Brain microvascular endothelial cell (primary cell): ENCODE measurements around the gene CD48.
"Not testable (repeated sequence)": the region's sequence is repeated elsewhere in the genome, so short reads cannot be mapped to it uniquely, and the experiment has no call there.

Source experiments
- DNase-seq: peaks from one replicate; pipeline ENCODE4 v3.0.0-alpha.2; 2020
- H3K27ac ChIP-seq: fragments of 250-450 bp; sonication (Bioruptor Pico); 2 replicates; pipeline ENCODE4 v1.5.1; 2020; ENCODE audit warnings: mild to moderate bottlenecking, moderate library complexity
- H3K27me3 ChIP-seq: fragments of 250-450 bp; sonication (Bioruptor Pico); replicated peaks from 2 replicates; pipeline ENCODE4 v1.5.1; 2020; ENCODE audit warnings: mild to moderate bottlenecking
- H3K36me3 ChIP-seq: fragments of 250-450 bp; sonication (Bioruptor Pico); replicated peaks from 2 replicates; pipeline ENCODE4 v1.5.1; 2020; ENCODE audit warnings: mild to moderate bottlenecking
- H3K4me3 ChIP-seq: 2 replicates; pipeline ENCODE4 v1.5.1; 2011; ENCODE audit warnings: low read depth, mild to moderate bottlenecking, control low read depth, low read length, moderate library complexity
- in situ Hi-C: cut with HindIII; loops from 2 replicates; pipeline ENCODE4 v1.10.0; 2017; ENCODE audit warnings: low sequenced_read_pairs, low pct_ligation_motif_present
- TF ChIP-seq, protein P1 (sequence below): IDR thresholded peaks from 2 replicates; pipeline ENCODE4 v1.5.1; 2011; ENCODE audit warnings: low read depth, mild to moderate bottlenecking, moderate library complexity, low read length, control low read depth, inconsistent platforms; ENCODE audit errors: missing control alignments

CD48 gene

DNA sequence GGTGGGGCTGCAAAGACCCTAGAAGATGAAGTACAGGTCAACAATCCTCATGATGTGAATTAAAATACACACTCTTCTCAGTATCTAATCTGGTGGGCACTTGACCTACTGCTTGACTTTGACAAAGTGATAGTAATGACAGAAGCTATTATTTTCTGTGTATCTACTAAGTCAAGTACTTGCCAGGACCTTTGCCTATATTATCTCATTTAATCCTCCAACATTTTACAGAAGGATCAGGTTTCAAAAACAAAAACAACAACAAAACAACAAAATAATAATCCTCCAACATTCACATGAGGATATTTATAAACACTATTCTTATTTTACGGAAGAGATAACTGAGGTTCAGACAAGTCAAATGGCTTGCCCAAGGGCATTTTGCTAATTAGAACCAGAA is 4.4 kb upstream of the CD48 start:
- TF ChIP-seq, protein P1, sequence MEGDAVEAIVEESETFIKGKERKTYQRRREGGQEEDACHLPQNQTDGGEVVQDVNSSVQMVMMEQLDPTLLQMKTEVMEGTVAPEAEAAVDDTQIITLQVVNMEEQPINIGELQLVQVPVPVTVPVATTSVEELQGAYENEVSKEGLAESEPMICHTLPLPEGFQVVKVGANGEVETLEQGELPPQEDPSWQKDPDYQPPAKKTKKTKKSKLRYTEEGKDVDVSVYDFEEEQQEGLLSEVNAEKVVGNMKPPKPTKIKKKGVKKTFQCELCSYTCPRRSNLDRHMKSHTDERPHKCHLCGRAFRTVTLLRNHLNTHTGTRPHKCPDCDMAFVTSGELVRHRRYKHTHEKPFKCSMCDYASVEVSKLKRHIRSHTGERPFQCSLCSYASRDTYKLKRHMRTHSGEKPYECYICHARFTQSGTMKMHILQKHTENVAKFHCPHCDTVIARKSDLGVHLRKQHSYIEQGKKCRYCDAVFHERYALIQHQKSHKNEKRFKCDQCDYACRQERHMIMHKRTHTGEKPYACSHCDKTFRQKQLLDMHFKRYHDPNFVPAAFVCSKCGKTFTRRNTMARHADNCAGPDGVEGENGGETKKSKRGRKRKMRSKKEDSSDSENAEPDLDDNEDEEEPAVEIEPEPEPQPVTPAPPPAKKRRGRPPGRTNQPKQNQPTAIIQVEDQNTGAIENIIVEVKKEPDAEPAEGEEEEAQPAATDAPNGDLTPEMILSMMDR = no peak
- Histone ChIP-seq H3K4me3 (no peak overlapping the region), H3K27me3 (no peaks in the 10 kb centered on the region), H3K27ac (no peak overlapping the region), H3K36me3 (no peaks in the 10 kb centered on the region)
- in situ Hi-C loops = no loop called here
- no peak for DNase-seq

DNA sequence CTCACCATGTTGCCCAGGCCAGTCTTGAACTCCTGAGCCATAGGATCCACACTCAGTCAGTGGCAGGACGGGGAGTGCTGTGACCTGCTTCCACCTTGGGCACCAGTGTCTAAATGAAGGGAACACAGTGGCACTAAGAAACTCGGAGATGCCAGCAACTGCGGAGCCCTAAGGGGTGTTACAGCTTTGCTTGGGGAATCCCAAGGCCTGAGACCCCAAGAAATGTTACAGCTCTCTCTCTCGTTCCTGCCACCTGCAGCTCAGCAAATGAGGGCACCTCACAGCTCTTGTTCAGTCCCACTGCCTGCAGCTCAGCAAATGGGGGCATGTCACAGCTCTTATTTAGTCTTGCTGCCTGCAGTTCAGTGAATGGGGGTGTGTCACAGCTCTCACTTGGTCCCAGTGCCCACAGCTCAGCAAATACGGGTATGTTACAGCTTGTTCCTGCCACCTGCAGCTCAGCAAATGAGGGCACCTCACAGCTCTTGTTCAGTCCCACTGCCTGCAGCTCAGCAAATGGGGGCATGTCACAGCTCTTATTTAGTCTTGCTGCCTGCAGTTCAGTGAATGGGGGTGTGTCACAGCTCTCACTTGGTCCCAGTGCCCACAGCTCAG is 2.5 kb upstream of the CD48 start:
- H3K27me3 ChIP-seq, DNase-seq, H3K4me3 ChIP-seq, H3K36me3 ChIP-seq, in situ Hi-C loops, H3K27ac ChIP-seq: not testable (repeated sequence)

DNA sequence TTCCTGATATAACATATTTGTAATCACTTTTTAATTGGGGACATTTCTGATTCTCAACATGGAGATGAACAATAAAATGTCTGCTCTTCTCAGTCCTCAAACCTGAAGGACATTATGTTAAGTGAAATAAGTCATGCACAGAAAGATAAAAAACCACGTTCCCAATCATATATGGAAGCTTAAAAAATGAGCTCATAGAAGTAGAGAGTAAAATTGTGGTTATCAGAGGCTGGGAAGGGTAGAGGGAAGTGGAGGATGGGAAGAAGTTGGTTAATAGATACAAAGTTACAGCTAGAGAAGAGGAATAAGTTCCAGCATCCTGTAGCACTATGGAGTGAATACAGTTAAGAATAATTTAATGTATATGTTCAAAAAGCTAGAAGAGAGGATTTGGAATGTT is 1.5 kb upstream of the CD48 start:
- no peak for DNase-seq
- TF ChIP-seq, protein P1 = no peak
- Histone ChIP-seq H3K36me3 (no peaks in the 10 kb centered on the region), H3K27me3 (no peaks in the 10 kb centered on the region), H3K27ac (no peak overlapping the region), H3K4me3 (no peak overlapping the region)
- in situ Hi-C loops = no loop called here

DNA sequence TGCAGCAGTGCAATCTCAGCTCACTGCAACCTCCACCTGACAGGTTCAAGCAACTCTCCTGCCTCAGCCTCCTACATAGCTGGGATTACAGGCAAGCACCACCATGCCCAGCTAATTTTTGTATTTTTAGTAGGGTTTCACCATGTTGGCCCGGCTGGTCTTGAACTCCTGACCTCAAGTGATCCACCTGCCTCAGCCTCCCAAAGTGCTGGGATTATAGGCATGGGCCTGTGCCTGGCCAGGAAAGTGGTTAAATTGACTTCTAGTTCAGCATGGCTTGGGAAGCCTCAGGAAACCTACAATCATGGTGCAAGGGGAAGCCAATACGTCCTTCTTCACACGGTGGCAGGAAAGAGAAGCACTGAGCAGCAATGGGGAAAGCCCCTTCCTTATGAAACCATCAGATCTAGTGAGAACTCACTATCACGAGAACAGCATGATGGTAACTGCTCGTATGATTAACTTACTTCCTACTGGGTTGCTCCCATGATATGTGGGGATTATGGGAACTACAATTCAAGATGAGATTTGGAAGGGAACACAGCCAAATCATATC is 981 bp upstream of the CD48 start:
- H3K27me3 ChIP-seq, in situ Hi-C loops, H3K36me3 ChIP-seq, DNase-seq, H3K4me3 ChIP-seq, H3K27ac ChIP-seq: not testable (repeated sequence)

DNA sequence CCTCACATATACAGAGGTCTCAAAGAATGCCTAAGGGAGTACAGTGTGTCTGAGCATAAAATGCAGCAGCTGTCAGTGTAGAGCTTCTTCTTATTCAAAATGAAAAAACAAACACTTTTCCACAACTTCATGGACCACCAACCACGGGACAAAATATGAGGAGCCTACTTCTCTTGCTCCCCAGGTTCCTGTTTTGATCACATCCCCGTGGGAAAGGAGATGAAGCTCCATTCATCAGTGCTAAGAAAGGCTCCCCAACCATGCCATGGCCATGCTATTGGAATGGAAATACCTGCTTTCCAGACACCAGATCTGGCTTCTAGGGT is 383 bp downstream of the CD48 start:
- Histone ChIP-seq H3K27me3 (no peaks in the 10 kb centered on the region), H3K36me3 (no peaks in the 10 kb centered on the region), H3K27ac (no peak overlapping the region), H3K4me3 (no peak overlapping the region)
- in situ Hi-C loops = no loop called here
- TF ChIP-seq, protein P1 = no peak
- DNase-seq = no peak

DNA sequence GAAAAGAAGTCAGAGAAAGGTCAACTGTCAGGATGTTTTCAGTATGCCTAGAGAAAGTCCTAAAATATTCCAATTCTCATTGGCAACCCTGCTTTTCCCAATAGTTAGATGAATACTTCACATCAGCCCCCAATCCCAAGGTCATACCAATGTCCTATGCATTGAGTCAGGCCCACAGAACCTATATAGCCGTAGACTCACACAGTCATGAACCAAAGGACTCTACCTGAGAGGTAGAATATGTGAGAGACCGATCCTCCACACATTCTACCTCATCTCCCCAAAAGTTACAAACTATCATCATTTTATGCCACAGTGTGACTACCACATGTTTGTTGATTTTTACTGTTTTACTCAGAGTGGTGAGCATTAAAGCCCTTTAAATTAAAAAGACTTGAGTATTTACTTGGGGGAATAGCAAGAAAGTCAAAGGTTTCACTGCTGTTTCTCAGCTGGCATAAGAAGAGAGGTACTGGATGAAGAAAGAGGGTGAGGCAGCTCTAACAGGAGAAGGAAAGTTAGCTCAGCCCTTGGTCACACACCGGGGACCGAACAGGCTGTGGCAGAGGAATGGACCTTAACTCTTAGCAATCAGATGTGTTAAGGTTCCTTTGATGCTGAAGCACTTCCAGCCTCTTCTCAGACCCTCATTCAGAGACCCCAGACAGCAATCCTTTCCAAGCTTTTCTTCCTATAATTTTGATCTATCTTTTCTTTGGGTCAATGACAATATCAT is 937 bp downstream of the CD48 start:
- Histone ChIP-seq H3K4me3 (no peak overlapping the region), H3K27ac (no peak overlapping the region), H3K27me3 (no peaks in the 10 kb centered on the region), H3K36me3 (no peaks in the 10 kb centered on the region)
- no peak for DNase-seq
- in situ Hi-C loops = no loop called here
- TF ChIP-seq, protein P1 = no peak
